ENCODE measurements around the gene SCN10A.

GRCh38 chr3:38758557-38758956, 57.5 kb downstream of the SCN10A start:
- no peak for TF ChIP-seq CTCF (conservative IDR thresholded peaks at IDR 0.05)
- TF ChIP-seq ZFX (IDR thresholded peaks at IDR 0.05): no peak

Measured in C4-2B (cell line).